ENCODE results near the gene NIN. TPM values are rescaled to one million over a fixed set of nuclear protein-coding genes. Genes with fewer than 3 reads are reported as not detected.

The NIN gene
- total and polyA plus RNA-seq, 10 donors: 11.8 to 139 (median 94.4) TPM

DNA sequence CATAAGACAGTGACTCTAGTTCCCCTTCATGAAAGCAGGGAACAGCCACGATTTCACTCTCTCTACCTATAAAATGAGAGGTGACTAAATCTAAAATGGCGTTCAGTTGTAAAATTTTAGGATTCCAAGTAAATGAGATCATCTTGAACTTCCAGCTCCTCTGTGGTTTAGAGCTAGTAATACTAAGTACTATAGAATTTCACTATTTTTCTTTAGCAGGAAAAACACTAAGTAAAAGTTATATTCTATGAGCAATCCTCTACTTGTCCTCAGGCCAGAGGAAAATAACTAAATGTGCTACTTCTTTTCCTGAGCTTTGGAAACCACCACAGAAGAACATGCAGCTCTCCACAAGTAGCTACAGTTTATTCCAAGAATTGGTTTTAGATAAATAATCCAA, 55.6 kb downstream of the NIN start:
- H3K27ac ChIP-seq: no peak overlapping the region
- intact Hi-C loops (cut with DNase I; ENCODE audit: low total_unique reads): loop anchor here (10.0 kb wide), 2 partner anchors 171 to 231 kb away; no protein-coding TSS in a partner anchor
- no peaks in the 10 kb centered on the region for H3K9me3 ChIP-seq
- no peak overlapping the region for H3K4me3 ChIP-seq
- 84 to 93% (median 88%) methylated on average over 2 of the region's 2 CpGs for WGBS, 5 donors
- no peak for DNase-seq
- H3K27me3 ChIP-seq (replicated peaks in 1 of 7): no peaks in the 10 kb centered on the region
- peaks cover 0 to 77% (median 56%) of the 10 kb centered on the region in 6 donors for H3K36me3 ChIP-seq
- TF ChIP-seq POLR2A (IDR thresholded peaks at IDR 0.05): no peak
- TF ChIP-seq POLR2AphosphoS5 (IDR thresholded peaks at IDR 0.05): no peak
- TF ChIP-seq, protein P1, sequence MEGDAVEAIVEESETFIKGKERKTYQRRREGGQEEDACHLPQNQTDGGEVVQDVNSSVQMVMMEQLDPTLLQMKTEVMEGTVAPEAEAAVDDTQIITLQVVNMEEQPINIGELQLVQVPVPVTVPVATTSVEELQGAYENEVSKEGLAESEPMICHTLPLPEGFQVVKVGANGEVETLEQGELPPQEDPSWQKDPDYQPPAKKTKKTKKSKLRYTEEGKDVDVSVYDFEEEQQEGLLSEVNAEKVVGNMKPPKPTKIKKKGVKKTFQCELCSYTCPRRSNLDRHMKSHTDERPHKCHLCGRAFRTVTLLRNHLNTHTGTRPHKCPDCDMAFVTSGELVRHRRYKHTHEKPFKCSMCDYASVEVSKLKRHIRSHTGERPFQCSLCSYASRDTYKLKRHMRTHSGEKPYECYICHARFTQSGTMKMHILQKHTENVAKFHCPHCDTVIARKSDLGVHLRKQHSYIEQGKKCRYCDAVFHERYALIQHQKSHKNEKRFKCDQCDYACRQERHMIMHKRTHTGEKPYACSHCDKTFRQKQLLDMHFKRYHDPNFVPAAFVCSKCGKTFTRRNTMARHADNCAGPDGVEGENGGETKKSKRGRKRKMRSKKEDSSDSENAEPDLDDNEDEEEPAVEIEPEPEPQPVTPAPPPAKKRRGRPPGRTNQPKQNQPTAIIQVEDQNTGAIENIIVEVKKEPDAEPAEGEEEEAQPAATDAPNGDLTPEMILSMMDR (IDR thresholded peaks at IDR 0.05 in 8 of 11, conservative IDR thresholded peaks at IDR 0.05 in 3 of 11): no peak
- peaks cover 6 to 49% (median 26%) of the 10 kb centered on the region in 6 donors for H3K4me1 ChIP-seq

DNA sequence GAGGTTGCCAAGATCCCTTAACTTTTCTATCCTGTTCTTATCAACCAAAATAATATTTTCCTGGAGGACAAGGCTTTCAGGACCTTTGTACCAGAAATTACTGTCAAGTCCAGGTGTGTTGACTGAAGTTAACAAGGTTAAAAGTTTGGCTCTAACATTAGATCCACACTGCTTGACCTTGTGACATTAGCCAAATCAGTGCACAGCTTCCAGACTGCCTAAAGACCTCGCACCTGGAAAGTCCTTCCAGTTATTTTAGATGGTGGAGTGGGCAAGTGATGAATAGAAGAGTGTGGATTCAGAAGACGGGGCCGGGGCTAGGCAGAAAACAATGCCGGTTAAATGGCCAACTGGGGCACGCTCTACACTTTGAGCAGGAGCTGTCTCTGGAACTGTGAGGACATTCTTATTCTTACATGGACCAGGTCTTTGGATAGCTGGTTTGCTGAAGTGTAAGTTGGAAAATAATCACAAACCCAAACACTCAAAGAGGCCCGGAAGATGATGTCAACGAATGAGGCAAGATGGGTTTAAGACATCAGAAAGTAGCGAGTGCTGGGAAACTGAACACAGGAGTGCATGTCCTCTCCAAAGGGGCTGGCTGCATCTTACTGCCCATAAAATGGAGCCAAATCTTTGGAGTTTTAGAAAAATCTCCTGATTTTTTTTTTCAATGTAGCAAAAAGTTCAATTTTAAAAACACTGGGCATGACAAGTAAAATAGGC, 56.3 kb downstream of the NIN start:
- H3K9me3 ChIP-seq: no peaks in the 10 kb centered on the region
- peaks cover 0 to 82% (median 62%) of the 10 kb centered on the region in 6 donors for H3K36me3 ChIP-seq
- peaks cover 6 to 42% (median 22%) of the 10 kb centered on the region in 6 donors for H3K4me1 ChIP-seq
- WGBS, 5 donors: 83 to 97% (median 94%) methylated on average over 8 of the region's 8 CpGs
- no peak overlapping the region for H3K4me3 ChIP-seq
- intact Hi-C loops (cut with DNase I; ENCODE audit: low total_unique reads): loop anchor here (10.0 kb wide), 2 partner anchors 170 to 230 kb away; no protein-coding TSS in a partner anchor
- H3K27me3 ChIP-seq (replicated peaks in 1 of 7): no peaks in the 10 kb centered on the region
- TF ChIP-seq POLR2A (IDR thresholded peaks at IDR 0.05) (no peak), POLR2AphosphoS5 (IDR thresholded peaks at IDR 0.05) (no peak)
- TF ChIP-seq, protein P1 (IDR thresholded peaks at IDR 0.05 in 8 of 11, conservative IDR thresholded peaks at IDR 0.05 in 3 of 11): no peak
- DNase-seq: no peak
- H3K27ac ChIP-seq: peak overlapping the region in 1 of 8 donors; percentile 16

DNA sequence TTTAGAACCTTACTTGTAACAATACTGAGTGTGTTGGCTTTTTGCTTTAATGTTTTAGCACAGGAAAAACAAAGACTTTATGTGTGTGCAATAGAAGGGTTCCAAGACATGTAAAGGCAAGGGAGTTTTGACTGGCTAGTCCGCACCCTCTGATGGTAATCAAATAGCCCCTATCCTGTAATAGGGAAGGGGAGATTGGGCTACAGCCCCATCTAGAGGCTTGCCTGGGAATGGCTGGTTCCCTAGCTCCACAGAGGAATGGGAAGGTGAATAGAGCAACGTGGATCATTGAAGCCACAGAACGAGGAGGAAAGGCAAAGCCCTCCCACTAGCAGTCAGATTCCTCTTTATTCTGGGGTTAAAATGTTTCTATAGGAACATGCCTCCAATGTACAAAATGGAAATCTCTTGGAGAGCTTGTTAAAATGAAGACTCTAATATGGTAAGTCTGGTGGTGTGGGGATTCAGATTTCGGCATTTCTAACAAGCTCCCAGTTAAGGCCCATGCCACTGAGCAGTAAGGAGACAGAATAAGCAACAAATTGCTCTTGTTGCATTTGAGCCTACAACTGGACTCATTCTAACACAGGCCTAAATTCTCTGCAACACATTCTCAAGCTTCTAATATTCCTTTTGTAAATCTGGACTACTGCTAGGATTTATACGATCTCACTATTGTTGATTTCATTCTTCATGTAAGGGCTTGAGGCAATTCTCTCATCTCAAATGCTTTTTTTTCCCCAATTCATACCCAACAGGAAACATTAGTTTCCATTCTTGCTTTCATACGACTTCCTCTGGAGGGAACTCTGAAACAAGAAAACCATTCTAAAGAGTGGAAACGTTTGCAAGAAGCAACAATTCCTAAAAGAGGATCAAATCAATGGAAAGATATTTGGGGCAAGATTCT, 57.1 kb downstream of the NIN start:
- Histone ChIP-seq H3K27me3 (replicated peaks in 1 of 7) (no peaks in the 10 kb centered on the region), H3K4me3 (no peak overlapping the region), H3K36me3 (peaks cover 0 to 90% (median 70%) of the 10 kb centered on the region in 6 donors), H3K9me3 (no peaks in the 10 kb centered on the region), H3K4me1 (peaks cover 2 to 34% (median 14%) of the 10 kb centered on the region in 6 donors), H3K27ac (peak overlapping the region in 1 of 8 donors; percentile 16)
- TF ChIP-seq, protein P1 (IDR thresholded peaks at IDR 0.05 in 8 of 11, conservative IDR thresholded peaks at IDR 0.05 in 3 of 11): peak in 10 of 11 experiments; percentile 33 to 83 (median 70)
- TF ChIP-seq POLR2A (IDR thresholded peaks at IDR 0.05) (no peak), POLR2AphosphoS5 (IDR thresholded peaks at IDR 0.05) (peak in 1 of 3 donors; percentile 48)
- WGBS, 5 donors: 45 to 62% (median 48%) methylated on average over 7 of the region's 7 CpGs
- intact Hi-C loops (cut with DNase I; ENCODE audit: low total_unique reads): loop anchor here (10.0 kb wide), 2 partner anchors 169 to 229 kb away; no protein-coding TSS in a partner anchor
- no peak for DNase-seq
